GM19395 (cell line): ENCODE measurements around the gene NFX1.
"Not testable (repeated sequence)": the region's sequence is repeated elsewhere in the genome, so short reads cannot be mapped to it uniquely, and the experiment has no call there.

Experiments used
- ATAC-seq: cut with Tn5 transposase; IDR thresholded peaks from one replicate; pipeline ENCODE4 v1.9.1; 2021; ENCODE audit warnings: mild to moderate bottlenecking, moderate library complexity; ENCODE audit not compliant: unreplicated experiment

Gene NFX1

GRCh38 chr9:33307067-33307466 lies 16.8 kb downstream of the NFX1 start:
- ATAC-seq, result no peak

GRCh38 chr9:33309903-33310302 lies 19.6 kb downstream of the NFX1 start:
- ATAC-seq, result no peak

GRCh38 chr9:33310748-33311147 lies 20.4 kb downstream of the NFX1 start:
- ATAC-seq, result no peak

- no peak for ATAC-seq
Measured at GRCh38 chr9:33311953-33312352, 21.6 kb downstream of the NFX1 start.

GRCh38 chr9:33315371-33315770 lies 25.1 kb downstream of the NFX1 start:
- no peak for ATAC-seq

DNA sequence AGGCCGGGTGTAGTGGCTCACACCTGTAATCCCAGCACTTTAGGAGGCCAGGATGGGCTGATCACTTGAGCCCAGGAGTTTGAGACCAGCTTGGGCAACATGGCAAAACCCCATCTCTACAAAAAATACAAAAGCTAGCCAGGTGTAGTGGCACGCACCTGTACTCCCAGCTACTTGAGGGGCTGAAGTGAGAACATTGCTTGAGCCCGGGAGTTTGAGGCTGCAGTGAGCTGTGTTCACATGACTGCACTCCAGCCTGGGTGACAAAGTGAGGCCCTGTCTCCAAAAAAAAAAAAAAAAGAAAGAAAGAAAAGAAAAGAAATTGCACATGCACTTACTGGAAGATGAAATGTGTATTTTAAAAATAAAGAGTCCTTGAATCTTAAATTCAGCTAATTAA lies 26.8 kb downstream of the NFX1 start:
- ATAC-seq, result not testable (repeated sequence)

DNA sequence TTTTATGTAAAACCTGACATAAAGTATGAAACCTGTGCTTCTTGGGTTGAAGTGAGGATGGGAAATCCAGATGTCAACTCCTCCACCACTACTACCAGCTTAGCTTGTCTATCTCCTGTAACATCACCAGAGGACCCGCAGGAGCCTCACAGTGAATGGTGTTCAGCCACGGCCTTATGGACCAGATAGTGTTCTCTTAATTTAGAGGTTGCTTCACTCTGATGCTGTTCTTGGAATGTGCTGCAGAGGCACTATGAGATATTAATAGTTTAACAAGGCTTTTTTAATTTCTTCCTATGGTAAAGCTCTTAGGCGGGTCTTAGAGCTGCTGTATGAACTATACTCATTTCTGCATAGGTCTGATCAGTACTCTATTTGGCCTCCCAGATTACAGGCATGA lies 27.9 kb downstream of the NFX1 start:
- no peak for ATAC-seq

DNA sequence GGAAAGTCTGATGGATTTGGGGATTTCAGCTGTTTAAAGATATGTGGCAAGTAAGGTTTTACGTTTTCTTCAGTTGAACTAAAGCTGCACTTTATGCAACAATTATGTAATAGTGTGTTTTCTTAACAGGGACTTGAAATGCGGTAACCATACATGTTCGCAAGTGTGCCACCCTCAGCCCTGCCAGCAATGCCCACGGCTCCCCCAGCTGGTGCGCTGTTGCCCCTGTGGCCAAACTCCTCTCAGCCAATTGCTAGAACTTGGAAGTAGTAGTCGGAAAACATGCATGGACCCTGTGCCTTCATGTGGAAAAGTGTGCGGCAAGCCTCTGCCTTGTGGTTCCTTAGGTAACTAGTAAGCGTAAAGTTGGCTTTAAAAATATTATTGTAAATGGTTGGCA lies 28.5 kb downstream of the NFX1 start:
- ATAC-seq, result no peak

GRCh38 chr9:33320230-33320567 lies 29.9 kb downstream of the NFX1 start:
- no peak for ATAC-seq

DNA sequence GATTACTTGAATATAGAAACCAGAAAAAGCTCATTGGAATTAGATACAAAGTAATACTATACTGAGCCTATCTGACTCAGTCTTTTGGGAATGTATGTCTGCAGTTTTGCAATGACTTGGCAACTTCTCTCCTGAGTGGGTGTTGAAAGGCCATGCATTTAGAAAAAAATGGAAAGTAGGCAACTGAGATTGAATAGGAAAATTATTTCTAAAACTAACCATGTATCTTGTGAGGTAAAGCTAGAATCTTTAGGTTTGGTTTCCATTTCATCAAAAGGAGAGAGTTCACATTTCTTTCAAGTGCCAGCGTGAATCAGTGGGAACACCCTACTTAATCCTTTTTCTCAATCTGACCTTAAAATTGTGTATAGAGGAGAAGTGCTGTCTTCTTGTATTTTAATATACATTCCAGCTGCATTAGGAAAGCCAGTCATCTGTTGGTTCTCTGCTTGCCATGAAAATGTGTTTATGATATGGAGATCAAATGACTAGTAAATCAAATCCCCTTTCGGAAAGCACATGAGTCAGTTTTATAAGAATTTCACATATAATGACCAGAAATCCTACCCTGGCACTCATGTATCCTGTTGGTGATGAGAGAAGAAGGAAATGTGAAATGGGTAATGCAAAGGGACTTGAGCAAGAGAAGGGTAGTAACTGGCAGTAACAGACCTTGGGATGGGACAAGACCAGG lies 30.4 kb downstream of the NFX1 start:
- no peak for ATAC-seq

DNA sequence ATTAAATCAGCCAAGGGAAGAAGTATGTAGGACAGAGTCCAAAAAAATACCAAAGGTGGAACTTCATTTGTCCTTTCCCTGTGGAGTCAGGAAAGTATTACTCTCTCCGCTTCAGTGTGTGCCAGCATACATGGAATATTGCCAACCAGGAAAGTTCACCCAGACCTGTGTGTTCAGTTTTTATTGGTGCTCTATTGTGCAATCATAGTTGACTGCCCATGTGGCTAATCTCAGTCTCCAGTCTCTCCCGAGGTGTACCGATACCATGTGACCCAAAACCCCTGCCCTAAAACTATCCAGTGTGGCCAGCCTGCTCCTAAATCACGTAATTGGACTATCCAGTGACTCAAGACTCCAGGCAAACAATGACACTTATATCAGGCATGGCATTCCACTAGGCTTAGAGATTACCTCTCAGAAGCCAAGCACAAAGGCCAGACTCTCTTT lies 38.8 kb downstream of the NFX1 start:
- ATAC-seq, result no peak

- no peak for ATAC-seq
Measured at GRCh38 chr9:33329979-33330378, 39.7 kb downstream of the NFX1 start.

- no peak for ATAC-seq
Measured at GRCh38 chr9:33331377-33331891, 41.1 kb downstream of the NFX1 start.

- no peak for ATAC-seq
Measured at GRCh38 chr9:33332011-33332410, 41.7 kb downstream of the NFX1 start.

DNA sequence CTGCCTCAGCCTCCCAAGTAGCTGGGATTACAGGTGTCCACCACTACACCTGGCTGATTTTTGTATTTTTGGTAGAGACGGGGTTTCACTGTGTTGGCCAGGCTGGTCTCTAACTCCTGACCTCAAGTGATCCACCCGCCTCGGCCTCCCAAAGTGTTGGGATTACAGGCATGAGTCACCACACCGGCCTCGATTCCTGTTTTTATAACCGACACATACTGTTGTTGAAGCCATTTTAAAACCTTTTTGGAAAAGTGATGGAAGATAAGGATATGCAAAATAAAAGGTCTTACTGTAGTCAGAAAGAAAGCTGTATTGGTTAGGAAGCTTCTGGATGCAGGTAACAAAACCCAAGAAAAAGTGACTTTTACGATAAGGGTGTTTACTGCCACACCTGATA lies 42.6 kb downstream of the NFX1 start:
- ATAC-seq, result not testable (repeated sequence)

DNA sequence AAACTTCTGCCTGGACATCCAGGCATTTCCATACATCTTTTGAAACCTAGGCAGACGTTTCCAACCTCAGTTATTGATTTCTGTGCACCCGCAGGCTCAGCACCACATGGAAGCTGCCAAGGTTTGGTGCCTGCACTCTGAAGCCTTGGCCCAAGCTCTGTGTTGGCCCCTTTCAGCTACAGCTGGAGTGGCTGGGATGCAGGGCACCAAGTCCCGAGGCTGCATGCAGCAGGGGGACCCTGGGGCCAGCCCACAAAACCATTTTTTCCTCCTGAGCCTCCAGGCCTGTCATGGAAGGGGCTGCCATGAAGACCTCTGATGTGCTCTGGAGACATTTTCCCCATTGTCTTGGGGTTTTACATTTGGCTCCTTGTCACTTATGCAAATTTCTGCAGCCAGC lies 49.9 kb downstream of the NFX1 start:
- ATAC-seq, result no peak

DNA sequence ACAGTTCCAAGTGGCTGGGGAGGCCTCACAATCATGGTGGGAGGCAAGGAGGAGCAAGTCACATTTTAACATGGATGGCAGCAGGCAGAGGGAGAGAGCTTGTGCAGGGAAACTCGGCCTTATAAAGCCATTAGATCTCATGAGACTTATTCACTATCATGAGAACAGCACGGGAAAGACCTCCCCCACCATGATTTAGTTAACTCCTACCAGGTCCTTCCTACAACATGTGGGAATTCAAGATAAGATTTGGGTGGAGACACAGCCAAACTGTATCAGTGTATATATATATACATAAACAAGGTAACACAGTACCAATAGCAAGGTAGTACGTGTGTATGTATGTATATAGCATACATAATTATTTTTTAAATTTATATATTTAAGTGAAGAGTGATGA lies 50.9 kb downstream of the NFX1 start:
- no peak for ATAC-seq

GRCh38 chr9:33344145-33344544 lies 53.8 kb downstream of the NFX1 start:
- ATAC-seq, result no peak

- no peak for ATAC-seq
Measured at GRCh38 chr9:33346564-33346963, 56.2 kb downstream of the NFX1 start.

DNA sequence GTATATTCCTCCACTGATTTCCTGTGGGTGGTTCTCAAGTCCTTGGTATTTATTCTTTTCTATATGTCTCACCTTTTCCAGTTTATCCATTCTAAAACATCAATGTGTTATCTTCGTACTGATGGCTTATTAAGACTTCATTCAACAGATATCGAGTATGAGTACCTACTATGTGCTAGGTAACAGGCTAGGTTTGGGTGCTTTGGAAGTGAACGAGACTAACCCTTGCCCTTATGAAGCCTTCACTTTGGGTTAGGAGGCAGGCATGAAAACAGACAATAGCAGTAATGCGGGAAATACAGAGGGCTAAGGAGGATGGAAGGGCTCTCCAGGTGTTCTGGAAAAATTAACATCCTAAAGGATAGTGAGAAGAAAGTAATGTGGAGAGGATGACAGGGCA lies 58.7 kb downstream of the NFX1 start:
- no peak for ATAC-seq

DNA sequence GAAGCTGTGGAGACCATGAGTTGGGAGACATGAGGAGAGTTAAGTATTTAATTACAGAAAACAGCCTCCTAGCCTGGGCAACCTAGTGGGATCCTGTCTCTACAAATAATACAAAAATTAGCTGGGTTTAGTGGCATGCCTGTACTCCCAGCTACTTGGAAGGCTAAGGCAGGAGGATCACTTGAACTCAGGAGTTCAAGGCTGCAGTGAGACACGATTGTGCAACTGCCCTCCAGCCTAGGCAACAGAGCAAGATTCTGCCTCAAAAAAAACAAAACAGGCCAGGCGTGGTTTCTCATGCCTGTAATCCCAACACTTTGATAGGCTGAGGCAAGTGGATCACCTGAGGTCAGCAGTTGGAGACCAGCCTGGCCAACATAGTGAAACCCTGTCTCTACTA lies 59.4 kb downstream of the NFX1 start:
- no peak for ATAC-seq

DNA sequence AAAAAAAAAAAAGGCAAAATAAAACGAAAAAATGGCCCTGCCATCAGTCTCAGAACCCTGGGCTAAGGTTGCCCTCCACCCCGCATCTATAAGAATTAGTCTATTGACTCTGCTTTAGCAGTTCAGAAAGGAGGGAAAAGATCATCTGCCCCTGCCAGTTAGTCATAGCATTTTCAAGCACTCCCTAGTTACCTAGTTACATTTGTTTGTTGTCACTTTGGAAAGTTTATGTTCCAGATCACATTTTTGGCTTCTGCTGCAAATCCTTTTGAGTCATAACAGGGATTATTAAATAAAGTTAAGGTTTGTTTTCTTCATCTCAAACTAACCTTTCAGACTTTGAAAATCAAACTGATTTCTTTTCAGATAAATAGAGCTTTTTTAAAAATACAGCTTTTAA lies 60.0 kb downstream of the NFX1 start:
- ATAC-seq, result no peak

GRCh38 chr9:33351547-33351946 lies 61.2 kb downstream of the NFX1 start:
- ATAC-seq, result no peak
